NCI-H128 (cell line): Measurements from ENCODE around the gene PWWP3B.
"Not testable (repeated sequence)": the region's sequence is repeated elsewhere in the genome, so short reads cannot be mapped to it uniquely, and the experiment has no call there.

Experiments used
- DNase-seq: peaks from one replicate; lab custom pipeline; 2025; ENCODE audit not compliant: unreplicated experiment; lab: John Stamatoyannopoulos, UW

The PWWP3B gene

DNA sequence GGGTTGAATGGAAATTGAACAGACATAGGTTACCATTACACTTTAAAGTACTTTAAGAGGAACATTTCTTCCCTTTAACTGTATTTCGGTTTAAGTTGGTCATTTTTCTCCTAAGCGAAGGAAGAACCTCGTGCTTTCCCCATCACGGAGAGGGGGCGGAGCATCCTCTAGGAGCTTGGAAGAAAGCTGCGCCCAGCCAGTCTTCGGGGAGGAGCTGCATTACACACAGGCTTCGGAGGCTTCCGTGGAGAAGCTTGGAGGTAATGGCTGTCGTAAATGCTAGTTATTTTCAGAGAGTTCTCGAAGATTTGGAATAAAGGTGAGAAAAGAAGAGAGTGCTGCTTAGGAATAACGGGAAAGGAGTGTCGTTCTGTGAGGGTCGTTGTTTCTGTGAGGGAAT, at the start of gene PWWP3B:
Gene PWWP3B (plus strand): TSS at position 199 of the 400 bp plus-strand sequence. CDS start 37,128 bp downstream, outside the sequence.
- DNase-seq, result no peak

DNA sequence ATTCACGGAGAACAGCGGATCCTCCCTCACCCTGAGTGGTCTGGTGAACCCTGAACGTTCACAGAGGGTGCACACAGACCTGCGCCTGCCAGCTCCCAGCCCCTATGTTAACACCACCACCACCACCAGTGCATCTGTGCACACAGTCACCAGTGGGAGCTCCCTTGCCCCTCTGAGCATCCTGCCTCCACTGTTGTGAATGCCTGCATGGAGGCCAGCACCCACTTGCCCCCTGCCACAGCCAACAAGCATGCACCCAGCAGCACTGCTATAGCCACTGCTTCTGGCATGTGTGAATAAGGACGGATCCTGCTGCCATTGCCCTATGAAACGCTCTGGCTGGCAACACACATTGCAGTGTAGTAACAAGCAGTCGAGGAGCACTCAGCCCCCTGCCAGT, 29.1 kb upstream of the PWWP3B start:
- DNase-seq, result no peak

DNA sequence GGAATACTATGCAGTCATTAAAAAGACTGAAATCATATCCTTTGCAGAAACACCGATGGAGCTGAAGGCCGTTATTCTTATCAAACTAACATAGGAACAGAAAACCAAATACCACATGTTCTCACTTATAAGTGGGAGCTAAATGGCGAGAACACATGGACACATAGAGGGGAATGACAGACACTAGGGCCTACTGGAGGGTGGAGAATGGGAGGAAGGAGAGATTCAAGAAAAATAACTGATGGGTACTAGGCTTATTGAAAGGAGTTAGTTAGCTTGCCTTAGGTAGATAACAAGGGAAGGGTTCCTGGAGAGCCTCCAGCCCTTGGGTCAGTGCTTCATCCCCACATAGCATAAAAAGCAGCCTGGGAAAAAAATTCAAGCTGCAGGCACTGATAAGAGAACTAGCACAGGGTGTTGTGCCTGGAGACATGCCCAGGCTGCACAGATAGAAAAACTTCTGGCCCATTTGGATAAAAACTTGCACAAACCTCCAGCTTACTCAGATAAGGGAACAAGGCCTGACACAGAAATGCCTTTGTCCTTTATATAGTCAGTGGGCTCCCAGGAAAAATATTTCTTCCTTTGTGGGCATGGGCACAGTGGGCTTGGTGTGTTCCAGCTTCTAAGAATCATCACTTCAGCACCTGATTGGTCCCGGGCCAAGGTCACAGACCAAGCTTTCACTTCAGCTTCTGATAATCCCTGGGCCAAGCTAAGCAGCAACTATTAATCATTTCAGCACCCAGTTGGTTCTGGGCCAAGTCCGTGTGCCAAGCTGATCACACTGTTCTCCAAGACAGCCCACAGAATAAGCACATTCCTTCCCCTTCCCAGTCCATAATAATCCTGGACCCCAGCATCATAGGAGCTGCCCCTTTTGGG, 23.1 kb upstream of the PWWP3B start:
- no peak for DNase-seq

DNA sequence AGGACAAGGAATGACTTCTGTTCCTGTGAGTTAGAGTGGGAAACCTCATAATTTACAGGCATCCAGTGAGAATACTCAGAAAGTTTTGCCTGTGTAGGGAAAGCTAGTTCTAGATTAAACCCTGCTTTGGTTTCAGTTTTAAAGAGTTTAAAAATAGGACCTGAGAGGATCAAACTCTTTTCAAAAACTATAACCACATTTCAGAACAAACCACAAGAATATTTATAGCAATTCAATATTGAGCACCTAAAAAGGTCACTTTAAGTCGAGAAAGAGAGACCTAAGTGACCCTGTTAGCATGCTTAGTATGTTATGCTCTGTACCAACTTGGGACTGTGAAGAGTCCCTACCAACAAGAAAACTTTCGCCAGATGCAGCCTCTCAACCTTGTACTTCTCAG, 17.4 kb upstream of the PWWP3B start:
- DNase-seq, result no peak

DNA sequence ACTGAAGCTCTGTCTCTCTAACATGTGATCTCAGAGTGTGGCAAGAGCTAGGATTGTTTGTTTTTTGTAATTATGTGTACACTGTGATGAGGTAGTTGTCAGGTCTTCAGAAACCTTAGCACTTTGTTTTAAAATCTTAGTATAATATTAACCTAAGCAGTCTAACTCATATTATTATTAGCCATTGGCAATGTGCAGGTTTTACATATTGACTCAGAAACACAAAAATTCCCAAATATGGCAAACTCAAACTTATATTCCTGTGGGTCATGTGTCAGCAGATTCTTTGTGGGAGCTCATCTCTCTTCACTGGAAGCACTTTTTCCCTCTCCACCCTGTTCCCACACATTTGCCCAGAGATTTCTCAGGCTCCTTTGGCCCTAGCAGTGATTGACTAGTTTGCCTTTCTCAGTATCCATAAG, 8.2 kb upstream of the PWWP3B start:
- no peak for DNase-seq

DNA sequence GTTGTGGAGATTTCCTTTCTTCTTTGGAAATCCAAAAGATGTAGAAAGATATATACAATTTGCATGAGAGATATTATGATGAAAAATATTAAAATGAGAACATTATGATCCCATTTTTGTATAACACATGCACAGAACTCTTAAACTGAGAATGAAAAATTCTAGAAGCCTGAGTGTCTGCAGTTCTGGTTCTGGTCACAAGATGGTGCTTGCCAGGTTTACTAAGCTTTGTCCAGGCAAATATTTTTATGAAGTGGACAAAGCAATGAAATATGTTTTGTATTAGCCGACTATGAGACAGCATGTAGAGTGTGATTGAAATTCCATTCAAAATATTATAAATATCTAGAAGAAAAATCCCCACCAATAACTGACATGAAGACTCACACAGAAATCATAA, 2.2 kb downstream of the PWWP3B start:
- no peak for DNase-seq

DNA sequence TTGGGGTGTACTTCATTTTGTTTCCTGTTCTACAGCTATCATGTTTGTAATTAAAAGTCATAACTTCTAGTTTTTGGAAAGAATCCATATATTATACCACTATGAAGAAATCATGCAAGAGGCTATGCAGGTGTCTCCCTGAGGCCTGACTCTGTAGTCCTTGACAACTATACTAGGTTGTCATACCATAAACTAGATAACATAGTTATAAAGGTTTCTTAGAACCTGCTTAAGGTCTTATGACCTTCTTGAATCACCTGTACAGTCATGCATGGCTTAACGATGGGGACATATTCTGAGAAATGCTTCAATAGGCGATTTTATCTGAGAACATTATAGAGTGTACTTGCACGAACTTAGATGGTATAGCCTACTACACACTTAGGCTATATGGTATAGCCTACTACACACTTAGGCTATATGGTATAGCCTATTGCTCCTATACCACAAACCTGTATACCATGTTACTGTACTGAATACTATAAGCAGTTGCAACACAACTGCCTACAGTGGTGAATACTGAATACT, 3.3 kb downstream of the PWWP3B start:
- DNase-seq, result no peak

DNA sequence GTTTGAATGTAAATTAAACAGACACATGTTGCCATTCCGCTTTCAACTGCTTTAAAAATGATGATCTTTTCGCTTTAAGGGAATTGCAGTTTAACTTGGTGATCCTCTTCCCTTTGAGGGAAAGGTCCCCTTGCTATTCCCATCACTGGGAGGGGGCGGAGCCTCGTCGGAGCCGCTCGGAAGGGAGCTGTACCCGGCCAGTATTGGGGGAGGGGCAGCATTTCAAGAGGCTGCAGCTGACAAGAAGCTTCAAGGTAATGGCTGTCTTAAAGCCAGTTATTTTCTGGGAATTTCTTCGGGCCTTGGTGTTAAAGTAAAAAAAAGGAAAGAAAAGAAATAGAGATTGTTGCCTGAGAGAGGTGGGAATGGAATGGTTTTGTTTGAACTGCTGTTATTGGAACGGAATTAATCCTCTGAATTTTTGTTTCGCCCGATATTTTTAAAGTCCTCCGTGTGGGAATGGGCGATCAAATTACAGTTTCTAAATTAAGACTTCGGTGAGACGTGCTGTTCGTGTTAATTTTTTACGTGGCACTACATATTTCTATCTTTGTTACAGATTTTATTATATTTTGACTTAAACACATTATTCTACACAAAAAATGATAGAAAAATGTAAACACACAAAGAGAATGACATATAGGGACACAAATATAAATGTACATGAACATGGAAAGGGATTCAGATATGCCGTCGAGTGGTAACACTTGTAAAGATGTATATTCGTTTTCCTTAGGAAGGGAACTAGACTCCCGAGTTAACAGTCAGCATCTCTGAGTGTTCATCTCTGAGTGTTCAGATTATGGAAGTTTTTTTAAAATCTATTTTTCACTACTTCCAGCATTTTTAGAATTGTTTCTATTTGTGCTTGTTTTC, 9.2 kb downstream of the PWWP3B start:
- DNase-seq, result no peak

DNA sequence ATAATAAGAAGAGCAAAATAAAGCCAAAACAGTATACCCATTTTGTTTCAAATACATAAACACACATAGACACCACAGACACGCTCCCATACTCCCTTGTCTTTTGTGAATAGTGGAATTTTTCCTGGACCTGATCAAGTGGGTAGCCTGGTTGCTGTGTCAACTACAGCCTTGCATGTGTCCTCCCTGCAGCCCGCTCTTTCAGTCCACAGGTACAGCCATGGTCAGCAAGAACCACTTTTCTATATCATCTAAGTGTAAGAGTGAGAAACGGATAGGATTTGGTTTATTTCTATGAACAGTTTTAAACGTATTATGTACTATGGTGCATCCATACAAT, 9.8 kb downstream of the PWWP3B start:
- no peak for DNase-seq

DNA sequence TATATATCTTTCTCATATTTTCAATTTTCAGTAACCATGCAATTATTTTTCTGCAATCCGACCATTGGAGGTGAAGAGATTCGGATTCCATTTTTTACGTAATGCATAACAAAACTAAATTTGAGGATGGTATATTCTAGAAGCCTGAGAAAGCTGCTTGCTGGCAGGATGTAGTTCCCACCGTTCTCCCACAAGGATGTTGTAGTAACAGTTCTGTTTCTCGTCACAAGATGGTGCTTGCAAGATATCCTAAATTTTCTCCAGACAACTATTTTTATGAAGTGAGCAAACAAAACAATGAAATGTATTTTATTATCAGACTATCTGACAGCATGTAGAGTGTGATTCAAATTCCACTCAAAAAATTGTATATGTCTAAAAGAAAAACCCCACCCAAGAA, 10.7 kb downstream of the PWWP3B start:
- DNase-seq, result no peak

DNA sequence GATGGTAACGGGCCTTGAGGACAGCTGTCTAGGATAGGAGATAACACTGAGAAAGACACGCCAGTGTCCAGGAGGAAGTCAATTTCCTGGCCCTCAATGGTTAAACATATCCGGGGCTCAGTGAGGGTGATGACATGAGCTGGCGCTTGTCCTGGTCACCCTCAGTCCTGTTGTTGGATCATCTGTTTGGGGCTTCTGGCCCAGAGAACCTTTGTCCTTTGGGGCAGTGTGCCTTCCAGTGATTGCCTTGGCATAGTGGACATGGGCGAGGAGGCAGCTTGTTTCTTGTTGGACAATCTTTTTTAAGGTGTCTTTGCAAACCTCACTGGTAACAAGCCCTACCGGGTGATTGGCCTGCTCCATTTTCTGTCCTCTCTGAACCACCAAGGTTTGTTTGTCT, 15.6 kb downstream of the PWWP3B start:
- not testable (repeated sequence) for DNase-seq

DNA sequence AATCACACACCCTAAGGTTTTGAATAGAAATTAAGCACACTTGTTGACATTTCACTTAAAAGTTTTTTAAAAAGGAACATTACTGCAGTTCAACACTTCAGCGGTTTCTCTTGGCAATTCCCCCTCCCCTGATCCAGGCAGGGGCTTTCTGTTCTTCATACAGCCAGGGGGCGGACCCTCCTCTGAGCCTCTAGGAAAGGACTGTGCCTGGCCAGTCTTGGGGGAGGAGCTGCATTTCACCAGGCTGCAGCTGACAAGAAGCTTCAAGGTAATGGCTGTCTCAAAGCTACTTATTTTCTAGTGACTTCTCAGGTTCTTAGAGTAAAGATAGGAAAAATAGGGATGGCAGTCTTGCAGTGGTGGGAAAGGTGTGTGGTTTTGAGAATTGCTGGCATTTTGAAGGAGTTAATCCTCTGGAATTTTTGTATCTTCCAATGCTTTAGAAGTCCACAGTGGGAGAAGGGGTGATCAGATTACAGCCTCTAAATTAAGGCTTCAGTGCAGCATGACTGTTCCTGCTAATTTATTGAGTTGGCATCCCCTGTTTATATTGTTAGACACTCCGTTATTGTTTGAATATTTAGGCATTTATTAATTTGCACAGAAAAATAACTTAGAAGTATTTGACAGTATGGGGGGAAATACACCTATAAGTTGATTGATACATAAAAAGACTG, 33.5 kb downstream of the PWWP3B start:
- no peak for DNase-seq

DNA sequence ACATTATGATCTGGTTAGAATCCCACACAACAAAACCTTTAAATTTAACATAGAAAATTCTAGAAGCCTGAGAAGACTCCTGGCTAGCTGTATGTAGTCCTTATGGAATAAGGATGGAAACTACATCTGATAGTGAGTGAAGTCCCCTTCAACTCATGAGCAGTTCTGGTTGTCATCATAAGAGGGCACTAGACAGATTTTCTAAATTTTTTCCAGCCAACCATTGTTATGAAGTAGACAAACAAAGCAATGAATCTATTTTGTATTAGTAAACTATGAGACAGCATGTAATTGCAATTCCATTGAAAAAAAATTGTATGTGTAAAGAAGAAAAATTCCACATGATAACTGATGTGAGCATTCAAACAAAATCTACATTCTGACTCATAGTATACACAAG, 35.2 kb downstream of the PWWP3B start:
- no peak for DNase-seq

DNA sequence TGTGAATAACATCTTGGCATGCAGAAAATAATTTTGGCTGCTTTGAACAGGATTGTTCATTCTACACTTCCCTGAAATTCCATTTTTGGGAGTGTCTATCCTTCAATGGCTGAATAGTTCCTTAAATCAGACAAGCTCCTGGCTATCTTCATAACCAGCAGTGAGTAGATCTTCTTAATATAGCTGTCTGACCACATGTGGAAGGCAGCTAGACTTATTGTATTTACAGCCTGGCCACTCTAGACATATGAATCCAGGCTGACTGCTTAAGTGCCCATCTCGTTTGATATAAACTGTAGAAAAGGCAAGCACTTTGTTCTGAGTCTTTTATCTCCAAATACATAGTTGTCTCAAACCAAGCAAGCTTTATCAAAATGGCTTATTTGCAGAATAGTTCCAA, 40.0 kb downstream of the PWWP3B start:
- no peak for DNase-seq
